HT-29 (cell line): ENCODE measurements around the gene RNF224. TPM values are rescaled to one million over a fixed set of nuclear protein-coding genes. Genes with fewer than 3 reads are reported as not detected.
A peak's percentile ranks its signal among the peaks of the same experiment; 100 is the strongest.

Source experiments
- DNase-seq: peaks from one replicate; pipeline ENCODE4 v3.0.0-alpha.2; 2015; ENCODE audit warnings: low spot score
- total RNA-seq: library from RNA; depleted of rRNA; stranded (reverse); fragments of >200 nt; shearing (Covaris generic); gene quantifications from 2 replicates; pipeline ENCODE4 v1.2.3, GENCODE V29; 2014

Gene RNF224
- total RNA-seq, 1 experiment from 2014 or later = 0.38 TPM

- no peak for DNase-seq
Measured at GRCh38 chr9:137251490-137252268, 24.4 kb downstream of the RNF224 start.

DNA sequence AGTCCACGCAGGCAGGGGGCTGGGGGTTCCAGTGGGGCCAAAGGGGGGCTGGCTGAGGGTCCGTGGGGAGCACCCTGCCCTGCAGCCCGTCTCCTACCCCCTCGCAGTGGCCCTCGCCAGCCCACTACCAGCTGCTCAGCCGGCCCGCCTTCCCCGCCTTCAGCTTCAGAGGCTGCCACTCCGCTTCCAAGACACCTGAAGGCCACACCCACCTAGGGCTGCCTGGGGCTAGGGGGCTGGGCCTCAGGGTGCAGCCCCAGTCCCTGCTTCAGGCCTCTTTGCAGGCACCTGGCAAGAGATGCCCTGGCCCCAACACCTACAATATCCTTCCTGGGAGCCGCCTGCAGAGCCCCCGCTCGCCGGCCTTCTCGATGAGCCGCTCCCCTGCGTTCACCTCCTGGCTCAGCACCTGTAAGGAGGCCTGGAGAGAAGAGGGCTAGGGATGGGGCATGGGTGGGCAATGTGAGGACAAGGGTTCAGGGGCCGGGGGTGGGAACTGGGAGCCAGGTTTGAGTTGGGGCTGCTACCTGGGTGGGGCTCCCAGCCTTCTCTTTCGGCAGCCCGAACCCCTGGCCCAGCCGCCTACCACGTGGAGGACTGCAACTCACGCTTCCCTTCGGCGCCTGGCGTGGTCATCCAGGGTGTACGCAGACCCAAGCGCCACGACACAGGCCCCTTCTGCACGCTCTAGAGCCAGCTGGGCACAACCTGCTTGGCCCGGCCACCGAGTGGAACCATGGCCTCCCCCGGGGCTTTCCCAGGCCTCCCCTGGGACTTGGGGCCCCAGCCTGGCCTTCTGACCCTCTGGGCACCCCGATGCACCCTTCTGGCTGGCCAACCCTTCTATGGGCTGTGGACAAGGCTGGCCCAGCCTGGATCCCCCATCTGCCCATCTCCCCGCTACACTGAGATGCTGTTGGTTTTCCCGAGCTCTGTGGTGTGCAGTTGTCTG is 25.5 kb downstream of the RNF224 start:
- no peak for DNase-seq

DNA sequence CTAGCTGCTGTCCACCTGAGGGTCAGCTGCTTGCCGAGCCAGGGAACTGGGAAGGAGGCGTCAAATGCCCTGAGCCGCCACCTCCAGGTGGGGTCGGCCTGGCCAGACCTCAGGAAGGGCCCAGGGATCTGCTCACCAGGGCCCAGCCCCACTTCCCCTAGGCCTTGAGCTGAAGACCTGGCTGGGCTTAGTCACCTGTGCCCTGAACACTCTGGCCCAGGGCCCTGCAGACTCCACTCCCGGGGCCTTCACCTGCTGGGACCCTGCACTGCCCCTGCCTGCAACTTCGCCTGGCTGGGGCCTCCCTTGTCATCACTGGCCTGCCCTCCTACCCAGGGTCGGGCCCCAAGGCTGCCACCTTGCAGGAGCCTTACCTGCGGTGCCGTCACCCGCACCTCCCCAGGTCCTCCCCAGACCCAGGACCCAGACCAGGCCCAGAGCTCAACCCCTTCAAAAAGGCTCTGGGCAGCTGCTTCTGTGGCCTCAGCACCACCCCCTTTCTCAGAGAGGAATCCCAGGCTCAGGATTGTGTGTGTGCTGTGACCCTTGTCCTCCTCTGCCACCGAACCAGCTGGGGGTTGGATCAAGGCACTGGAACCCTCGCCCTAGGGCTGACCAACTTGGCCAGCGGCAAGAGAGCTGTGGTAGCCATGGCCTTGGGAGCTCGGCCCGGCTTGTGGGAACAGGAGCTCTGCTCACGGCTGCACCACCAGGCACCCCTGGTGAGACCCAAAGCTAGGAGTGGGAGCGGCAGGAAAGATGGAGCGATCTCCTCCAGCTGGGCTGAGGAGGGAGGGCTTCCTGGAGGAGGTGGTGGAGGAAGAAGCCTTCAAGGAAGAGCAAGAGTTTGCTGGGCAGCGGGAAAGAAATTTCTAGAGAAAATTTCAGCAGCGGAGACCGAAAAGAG is 26.7 kb downstream of the RNF224 start:
- no peak for DNase-seq

DNA sequence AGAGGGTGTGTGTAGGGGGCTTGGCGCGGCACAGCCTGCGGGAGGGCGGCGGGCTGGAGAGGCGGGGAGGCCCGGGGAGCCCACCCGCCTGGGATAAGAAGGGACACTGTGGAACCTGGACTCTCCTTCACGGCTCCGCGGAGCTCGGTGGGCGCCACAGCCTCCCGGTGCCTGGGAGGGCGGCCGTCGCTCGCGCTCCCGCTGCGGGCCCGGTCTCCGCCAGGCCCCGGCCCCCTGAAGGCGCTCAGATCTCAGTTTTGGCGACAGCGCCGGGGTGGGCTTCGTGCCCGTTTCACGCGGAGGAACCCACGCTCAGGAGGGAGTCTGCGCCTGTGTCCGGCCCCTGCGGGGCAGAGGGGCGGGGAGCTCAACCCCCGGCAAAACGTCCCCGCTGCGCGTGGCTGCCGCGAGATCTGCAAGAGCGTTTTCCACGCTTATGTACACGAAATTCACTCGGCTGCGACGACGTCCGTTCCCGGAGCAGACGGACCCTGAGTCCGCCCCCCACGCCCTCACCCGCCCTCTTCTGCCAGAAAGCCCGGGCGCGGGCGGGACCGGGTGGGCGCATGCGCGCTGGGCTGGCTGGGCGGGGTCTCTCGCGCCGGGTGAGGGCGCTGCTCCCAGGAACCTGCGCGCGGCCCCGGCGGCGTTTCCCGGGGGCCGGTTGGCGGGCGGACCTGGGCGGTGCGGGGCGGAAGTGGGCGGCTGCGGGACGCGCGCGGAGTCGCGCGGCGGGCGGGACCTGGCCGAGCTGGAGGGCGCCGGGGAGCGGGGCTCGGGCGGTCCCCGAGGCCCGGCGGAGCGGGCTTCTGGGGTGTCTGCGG is 27.5 kb downstream of the RNF224 start, which contains the start of gene NELFB:
NELFB (plus strand) TSS at position 704 of the 824 bp plus-strand sequence.
- DNase-seq = peak; percentile 87

- DNase-seq = no peak
Measured at GRCh38 chr9:137255448-137256114, 28.3 kb downstream of the RNF224 start.

GRCh38 chr9:137256362-137256761 is 29.1 kb downstream of the RNF224 start:
- no peak for DNase-seq

GRCh38 chr9:137256856-137257255 is 29.6 kb downstream of the RNF224 start:
- no peak for DNase-seq

- peak; percentile 41 for DNase-seq
Measured at GRCh38 chr9:137262173-137262908, 35.0 kb downstream of the RNF224 start.

GRCh38 chr9:137262909-137263285 is 35.6 kb downstream of the RNF224 start:
- no peak for DNase-seq

DNA sequence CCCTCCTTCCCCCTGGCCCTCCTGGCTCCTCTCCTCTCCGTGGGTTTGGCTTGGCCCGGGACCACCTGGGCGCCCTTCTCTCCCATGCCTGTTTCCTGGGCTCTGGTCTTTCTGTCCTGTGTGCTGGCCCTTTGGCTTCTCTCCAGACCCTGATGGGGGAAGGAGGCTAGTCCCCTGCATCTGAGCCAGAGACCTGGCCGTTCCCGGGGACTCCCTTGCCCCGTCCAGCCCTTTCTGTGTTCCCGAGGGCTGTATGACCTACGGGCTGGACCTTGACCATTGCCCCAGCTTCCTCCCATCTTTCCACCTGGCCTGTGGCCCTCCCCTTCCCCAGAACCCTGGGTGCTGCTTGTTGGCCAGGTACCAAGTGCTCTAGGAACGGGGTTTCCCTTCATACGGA is 36.2 kb downstream of the RNF224 start:
- DNase-seq = no peak

DNA sequence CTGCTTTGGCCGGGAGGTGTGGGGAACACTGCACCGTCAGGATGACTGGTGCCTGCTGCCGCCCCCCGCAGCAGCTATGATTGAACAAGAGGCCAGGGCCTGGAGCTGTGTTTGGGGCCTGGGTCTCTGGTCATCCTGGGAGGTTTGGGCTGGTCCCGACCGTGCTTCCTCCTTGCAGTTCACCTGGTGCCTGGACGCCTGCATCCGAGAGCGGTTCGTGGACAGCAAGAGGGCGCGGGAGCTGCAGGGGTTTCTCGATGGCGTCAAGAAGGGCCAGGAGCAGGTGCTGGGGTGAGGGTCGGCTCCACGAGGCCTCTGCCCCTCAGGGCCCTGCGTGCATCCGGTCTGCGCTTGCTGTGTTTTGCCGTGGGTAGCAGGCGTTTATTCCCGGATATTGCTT is 36.8 kb downstream of the RNF224 start:
- no peak for DNase-seq

DNA sequence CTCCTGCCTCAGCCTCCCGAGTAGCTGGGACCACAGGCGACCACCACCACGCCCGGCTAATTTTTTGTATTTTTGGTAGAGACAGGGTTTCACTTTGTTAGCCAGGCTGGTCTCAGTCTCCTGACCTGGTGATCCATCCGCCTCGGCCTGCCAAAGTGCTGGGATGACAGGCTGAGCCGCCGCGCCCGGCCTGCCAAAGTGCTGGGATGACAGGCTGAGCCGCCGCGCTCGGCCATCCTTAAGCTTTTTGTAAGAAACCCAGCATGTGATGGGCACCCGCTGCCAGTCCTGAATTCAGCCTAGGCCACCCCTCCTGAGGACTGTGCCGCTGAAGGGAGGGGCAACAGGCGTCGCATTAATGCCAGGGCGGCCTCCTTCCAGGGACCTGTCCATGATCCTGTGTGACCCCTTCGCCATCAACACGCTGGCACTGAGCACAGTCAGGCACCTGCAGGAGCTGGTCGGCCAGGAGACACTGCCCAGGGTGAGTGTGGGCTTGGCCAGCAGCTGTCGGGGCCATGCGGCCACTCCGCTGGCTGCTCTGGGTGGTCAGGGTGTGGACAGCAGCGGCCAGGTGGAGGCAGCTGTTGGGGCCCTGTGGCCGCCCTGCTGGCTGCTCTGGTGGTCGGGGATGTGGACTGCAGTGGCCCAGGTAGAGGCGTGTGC is 38.3 kb downstream of the RNF224 start:
- DNase-seq = no peak

DNA sequence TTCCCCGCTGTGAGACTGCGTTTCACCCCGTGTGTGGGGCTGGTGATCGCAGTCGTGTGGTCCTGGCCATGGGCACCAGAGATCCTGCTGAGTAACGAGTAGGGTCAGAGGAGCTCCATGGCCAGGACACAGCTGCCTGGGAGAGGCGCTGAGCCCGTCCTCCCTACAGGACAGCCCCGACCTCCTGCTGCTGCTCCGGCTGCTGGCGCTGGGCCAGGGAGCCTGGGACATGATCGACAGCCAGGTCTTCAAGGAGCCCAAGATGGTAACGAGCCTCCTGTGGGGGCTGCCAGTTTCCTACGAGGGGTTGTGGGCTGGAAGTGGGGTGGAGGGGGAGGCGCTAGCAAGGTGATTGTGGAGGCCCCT is 38.8 kb downstream of the RNF224 start:
- DNase-seq = no peak

GRCh38 chr9:137266585-137267453 is 39.5 kb downstream of the RNF224 start:
- no peak for DNase-seq

DNA sequence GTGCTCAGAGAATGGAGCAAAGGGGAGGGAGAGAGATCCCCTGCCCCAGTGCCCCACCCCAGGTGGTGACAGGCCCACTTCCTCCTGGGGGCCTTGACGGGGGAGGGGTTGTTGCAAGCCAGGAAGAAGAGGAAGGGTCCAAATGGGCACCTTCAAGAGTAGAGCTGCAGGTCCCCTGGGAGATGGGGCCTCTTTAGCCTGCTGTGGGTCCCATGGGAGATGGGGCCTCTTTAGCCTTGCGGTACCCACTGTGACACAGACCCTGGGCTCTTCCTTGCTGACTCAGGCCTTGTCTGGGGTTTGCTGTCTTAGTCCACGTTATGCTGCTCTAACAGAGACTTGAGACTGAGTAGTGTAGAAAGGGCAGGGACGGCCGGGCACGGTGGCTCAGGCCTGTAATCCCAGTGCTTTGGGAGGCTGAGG is 40.6 kb downstream of the RNF224 start:
- no peak for DNase-seq

- DNase-seq = no peak
Measured at GRCh38 chr9:137268538-137269201, 41.4 kb downstream of the RNF224 start.

DNA sequence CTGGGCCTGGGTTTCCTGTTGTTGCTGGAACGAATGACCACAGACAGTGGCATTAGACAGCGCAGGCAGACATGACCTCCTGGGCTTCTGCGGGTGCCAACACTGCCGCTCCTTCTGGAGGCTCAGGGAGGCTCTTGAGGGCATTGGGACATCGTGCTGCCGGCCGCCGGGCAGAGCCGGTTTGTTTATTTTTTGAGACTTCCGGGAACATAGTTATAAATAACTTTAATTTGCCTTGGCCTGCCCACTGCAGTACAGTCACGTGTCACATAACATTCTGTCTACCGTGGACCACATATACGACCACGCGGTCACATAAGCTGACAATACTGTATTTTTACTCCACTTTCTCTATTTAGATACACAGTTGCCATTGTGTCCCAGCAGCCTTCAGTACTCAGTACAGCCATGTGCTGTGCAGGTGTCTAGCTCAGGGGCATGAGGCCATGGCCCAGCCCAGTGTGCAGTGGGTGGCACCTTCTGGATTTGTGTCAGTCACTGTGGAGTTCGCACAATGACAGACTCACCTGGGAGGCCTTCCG is 42.0 kb downstream of the RNF224 start:
- DNase-seq = peak; percentile 78
